ENCODE results near the gene ADSL. TPM values are rescaled to one million over a fixed set of nuclear protein-coding genes. Genes with fewer than 3 reads are reported as not detected.

Gene ADSL
- total RNA-seq, 4 donors from 2014 or later, result 26.7 to 49.0 (median 36.6) TPM

DNA sequence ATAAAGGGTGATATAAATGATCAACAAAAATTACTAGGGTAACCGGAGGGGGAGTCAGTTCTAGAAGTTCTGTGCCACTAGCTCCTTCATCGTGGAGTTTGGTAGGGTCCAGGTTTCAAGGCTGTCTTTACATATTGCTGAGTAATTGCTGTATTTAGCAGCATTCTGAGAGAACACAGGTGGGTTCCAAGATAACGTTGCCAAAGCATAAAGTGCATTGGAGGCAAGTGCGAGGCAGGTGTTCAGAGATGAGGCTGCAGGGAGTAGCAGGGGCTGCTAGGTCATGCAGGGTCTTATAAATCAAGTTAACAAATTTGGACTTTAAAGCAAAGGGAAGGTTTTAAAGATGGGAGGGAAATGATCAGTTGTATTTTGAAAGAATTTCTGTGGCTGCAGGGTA lies 41.9 kb downstream of the ADSL start:
- 73 to 78% methylated on average over 4 of the region's 4 CpGs for WGBS, 2 donors
- TF ChIP-seq CTCF (IDR thresholded peaks at IDR 0.05) (no peak), POLR2A (IDR thresholded peaks at IDR 0.05) (no peak)
- H3K4me3 ChIP-seq (ENCODE audit: low read depth, poor library complexity, severe bottlenecking), result no peak overlapping the region
- intact Hi-C loops (cut with DNase I; ENCODE audit: low total_unique reads), result no loop called here
- DNase-seq (ENCODE audit: low spot score in 2 of 2), result no peak

DNA sequence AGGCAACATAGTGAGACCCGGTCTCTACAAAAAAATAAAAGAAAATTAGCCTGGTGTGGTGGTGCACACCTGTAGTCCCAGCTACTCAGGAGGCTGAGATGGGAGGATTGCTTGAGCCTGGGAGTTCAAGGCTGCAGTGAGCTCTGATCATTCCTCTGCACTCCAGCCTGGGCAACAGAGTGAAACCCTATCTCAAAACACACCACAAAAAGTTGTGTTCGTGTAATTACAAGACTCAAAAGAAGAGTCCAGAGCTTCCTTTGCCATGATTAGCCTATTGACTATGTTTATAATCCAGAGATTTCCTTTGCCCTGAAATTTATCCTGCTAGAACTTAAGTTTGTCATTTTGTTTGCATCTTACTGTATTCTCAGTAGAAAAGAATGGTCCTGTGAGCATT lies 45.1 kb downstream of the ADSL start:
- intact Hi-C loops (cut with DNase I; ENCODE audit: low total_unique reads), result no loop called here
- TF ChIP-seq POLR2A (IDR thresholded peaks at IDR 0.05) (no peak), CTCF (IDR thresholded peaks at IDR 0.05) (no peak)
- no peak overlapping the region for H3K4me3 ChIP-seq (ENCODE audit: low read depth, poor library complexity, severe bottlenecking)
- 84 to 88% methylated on average over 2 of the region's 2 CpGs for WGBS, 2 donors
- DNase-seq (ENCODE audit: low spot score in 2 of 2), result no peak

DNA sequence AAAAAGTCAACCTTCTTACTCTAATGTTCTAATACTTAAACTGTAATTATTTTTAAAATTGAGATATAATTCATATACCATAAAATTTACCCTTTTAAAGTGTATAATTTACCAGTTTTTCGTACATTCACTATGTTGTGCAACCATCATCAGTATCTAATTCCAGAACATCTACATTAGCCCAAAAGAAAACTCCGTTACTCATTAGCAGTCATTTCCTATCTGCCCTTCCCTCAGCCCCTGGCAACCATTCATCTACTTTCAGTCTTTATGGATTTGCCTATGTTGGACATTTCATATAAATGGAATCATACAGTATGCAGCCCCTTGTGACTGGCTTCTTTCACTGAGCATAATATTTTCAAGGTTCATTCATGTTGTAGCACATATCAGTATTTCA lies 46.3 kb downstream of the ADSL start:
- no peak for TF ChIP-seq CTCF (IDR thresholded peaks at IDR 0.05)
- TF ChIP-seq POLR2A (IDR thresholded peaks at IDR 0.05), result no peak
- no peak overlapping the region for H3K4me3 ChIP-seq (ENCODE audit: low read depth, poor library complexity, severe bottlenecking)
- 77 to 80% methylated on average over 2 of the region's 2 CpGs for WGBS, 2 donors
- intact Hi-C loops (cut with DNase I; ENCODE audit: low total_unique reads), result no loop called here
- no peak for DNase-seq (ENCODE audit: low spot score in 2 of 2)

GRCh38 chr22:40394607-40395006 lies 48.3 kb downstream of the ADSL start:
- no peak overlapping the region for H3K4me3 ChIP-seq (ENCODE audit: low read depth, poor library complexity, severe bottlenecking)
- TF ChIP-seq CTCF (IDR thresholded peaks at IDR 0.05) (no peak), POLR2A (IDR thresholded peaks at IDR 0.05) (no peak)
- intact Hi-C loops (cut with DNase I; ENCODE audit: low total_unique reads), result no loop called here
- no peak for DNase-seq (ENCODE audit: low spot score in 2 of 2)
- WGBS, 2 donors, result 73 to 80% methylated on average over 3 of the region's 3 CpGs

- 95 to 98% methylated on average over 7 of the region's 7 CpGs for WGBS, 2 donors
- peak in 1 of 2 donors; percentile 39 for DNase-seq (ENCODE audit: low spot score in 2 of 2)
- intact Hi-C loops (cut with DNase I; ENCODE audit: low total_unique reads), result no loop called here
- no peak for TF ChIP-seq CTCF (IDR thresholded peaks at IDR 0.05)
- no peak for TF ChIP-seq POLR2A (IDR thresholded peaks at IDR 0.05)
- no peak overlapping the region for H3K4me3 ChIP-seq (ENCODE audit: low read depth, poor library complexity, severe bottlenecking)
Measured at GRCh38 chr22:40395607-40396006, 49.3 kb downstream of the ADSL start.

DNA sequence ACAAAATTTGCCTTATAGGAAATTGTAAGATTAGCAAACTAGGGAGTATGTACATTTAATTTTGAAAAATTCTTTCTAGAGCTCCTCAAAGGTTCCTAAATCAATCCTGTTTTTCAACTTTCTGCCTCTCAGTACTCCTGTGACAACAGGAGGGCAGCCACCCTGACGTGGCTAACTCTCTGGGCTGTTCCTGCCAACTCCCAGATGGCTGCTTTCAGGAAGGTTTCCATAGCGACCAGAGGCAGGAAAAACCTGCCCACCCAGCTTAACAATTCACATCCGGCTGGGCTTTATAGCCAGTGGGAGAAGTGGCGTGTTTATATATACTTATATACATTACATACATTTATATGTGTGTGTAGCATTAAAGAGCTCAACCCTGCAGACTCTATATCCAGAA lies 50.6 kb downstream of the ADSL start:
- WGBS, 2 donors, result 17 to 20% methylated on average over 4 of the region's 4 CpGs
- peak in 1 of 2 donors; percentile 70 for DNase-seq (ENCODE audit: low spot score in 2 of 2)
- intact Hi-C loops (cut with DNase I; ENCODE audit: low total_unique reads), result no loop called here
- TF ChIP-seq POLR2A (IDR thresholded peaks at IDR 0.05) (no peak), CTCF (IDR thresholded peaks at IDR 0.05) (no peak)
- no peak overlapping the region for H3K4me3 ChIP-seq (ENCODE audit: low read depth, poor library complexity, severe bottlenecking)

Measured in lower leg skin (tissue), 4 donors.